Aorta (tissue), 5 donors: ENCODE data around the gene PSME3. TPM values are rescaled to one million over a fixed set of nuclear protein-coding genes. Genes with fewer than 3 reads are reported as not detected.

Experiments
- ATAC-seq: fragments of 200-7000 bp; cut with Tn5 transposase; one replicate; pipeline ENCODE4 v1.9.1; 2022; ENCODE audit warnings: moderate library complexity; ENCODE audit not compliant: low FRiP score
- DNase-seq, 2 donors: peaks; one replicate each; pipeline ENCODE4 v3.0.0-alpha.2; 2020
- H3K27ac ChIP-seq, 2 donors: one replicate each; pipeline ENCODE4 v1.5.1; 2013; ENCODE audit warnings: low read length in 2 of 2, mild to moderate bottlenecking in 2 of 2, moderate library complexity in 2 of 2, control low read depth in 1 of 2, inconsistent platforms in 1 of 2, low read depth in 1 of 2
- H3K27me3 ChIP-seq, 2 donors: one replicate each; pipeline ENCODE4 v1.6.1; 2013; ENCODE audit warnings: control low read depth in 1 of 2, low read length in 1 of 2, mild to moderate bottlenecking in 1 of 2, moderate library complexity in 1 of 2; ENCODE audit not compliant: insufficient read depth in 2 of 2, control insufficient read depth in 1 of 2
- H3K36me3 ChIP-seq, 2 donors: one replicate each; pipeline ENCODE4 v1.6.1; 2013; ENCODE audit warnings: control low read depth in 1 of 2, low read length in 1 of 2, mild to moderate bottlenecking in 1 of 2; ENCODE audit not compliant: insufficient read depth in 2 of 2, control insufficient read depth in 1 of 2
- H3K4me1 ChIP-seq, 2 donors: one replicate each; pipeline ENCODE4 v1.6.1; 2013; ENCODE audit warnings: low read length in 2 of 2, control low read depth in 1 of 2, mild to moderate bottlenecking in 1 of 2, moderate library complexity in 1 of 2; ENCODE audit not compliant: insufficient read depth in 2 of 2, control insufficient read depth in 1 of 2
- H3K4me3 ChIP-seq, 2 donors: one replicate each; pipeline ENCODE4 v1.5.1; 2013; ENCODE audit warnings: low read length in 2 of 2, control low read depth in 1 of 2, mild to moderate bottlenecking in 1 of 2
- H3K9me3 ChIP-seq: one replicate; pipeline ENCODE4 v1.6.1; 2013; ENCODE audit warnings: mild to moderate bottlenecking, low read length; ENCODE audit not compliant: control insufficient read depth
- WGBS, 2 donors: extraction: QIAGEN DNeasy Blood & Tissue Kit; methylation state at CpG; one replicate each; pipeline ENCODE4 v1.1.7; 2013; 5-methylcytosine and 5-hydroxymethylcytosine counted together
- intact Hi-C, 2 donors: fragments of 100-400 bp; cut with DNase I; formaldehyde crosslinking; loops; one replicate each; pipeline versions ENCODE4 v1.14.2 to v1.15.0; 2022
- polyA plus RNA-seq, 2 donors: library from polyadenylated mRNA; stranded (reverse); fragments of 200-250 nt; gene quantifications; one replicate each; pipeline ENCODE4 v1.2.3, GENCODE V29; 2013
- total RNA-seq, 2 donors: library from RNA; stranded (reverse); fragmentation: NEBNext Ultra II Directional; extraction: Animal tissue kit (Norgen Biotek cat#: 25700); gene quantifications; one replicate each; pipeline ENCODE4 v1.2.1, GENCODE V29; 2021
- donor health status: healthy with polysubstance abuse.
- donor health status: Bipolar disorder and iron deficiency.
- donor health status: DM: no; HTN: no; CAD: no.
- donor health status: DM: no; HTN: no; CAD: no.
- donor health status: DM: yes; HTN: yes; CAD: no.

PSME3 gene
- total and polyA plus RNA-seq, 4 donors = 41.1 to 69.8 (median 58.1) TPM

- 82 to 86% methylated on average over 10 of the region's 10 CpGs for WGBS, 2 donors
- no peaks in the 10 kb centered on the region for H3K27me3 ChIP-seq
- intact Hi-C loops = no loop called here
Measured at GRCh38 chr17:42795465-42795864, 37.7 kb upstream of the PSME3 start.

GRCh38 chr17:42796066-42796758 is 37.0 kb upstream of the PSME3 start:
- DNase-seq (no peak), ATAC-seq (no peak)
- H3K27ac ChIP-seq = no peak overlapping the region
- no peaks in the 10 kb centered on the region for H3K36me3 ChIP-seq
- intact Hi-C loops = no loop called here
- no peak overlapping the region for H3K4me3 ChIP-seq
- no peaks in the 10 kb centered on the region for H3K9me3 ChIP-seq
- H3K4me1 ChIP-seq = no peaks in the 10 kb centered on the region
- WGBS, 2 donors = 91% methylated on average over 16 to 18 of the region's 18 CpGs
- no peaks in the 10 kb centered on the region for H3K27me3 ChIP-seq

More at GRCh38 chr17:42795465-42795864, 37.7 kb upstream of the PSME3 start:
- ATAC-seq (no peak), DNase-seq (no peak)
- H3K4me3 ChIP-seq = no peak overlapping the region
- H3K27ac ChIP-seq = no peak overlapping the region
- H3K36me3 ChIP-seq = no peaks in the 10 kb centered on the region
- H3K9me3 ChIP-seq = no peaks in the 10 kb centered on the region
- no peaks in the 10 kb centered on the region for H3K4me1 ChIP-seq

GRCh38 chr17:42797067-42798007 is 35.9 kb upstream of the PSME3 start:
- intact Hi-C loops = no loop called here
- no peak overlapping the region for H3K4me3 ChIP-seq
- no peak for ATAC-seq
- no peaks in the 10 kb centered on the region for H3K36me3 ChIP-seq
- no peaks in the 10 kb centered on the region for H3K4me1 ChIP-seq
- H3K27me3 ChIP-seq = no peaks in the 10 kb centered on the region
- H3K27ac ChIP-seq = no peak overlapping the region
- DNase-seq = no peak
- H3K9me3 ChIP-seq = no peaks in the 10 kb centered on the region
- WGBS, 2 donors = 81 to 83% methylated on average over 10 of the region's 10 CpGs

GRCh38 chr17:42798011-42798382 is 35.2 kb upstream of the PSME3 start:
- no peak overlapping the region for H3K27ac ChIP-seq
- intact Hi-C loops = no loop called here
- no peaks in the 10 kb centered on the region for H3K27me3 ChIP-seq
- H3K4me1 ChIP-seq = no peaks in the 10 kb centered on the region
- WGBS, 2 donors = 20 to 23% methylated on average over 10 of the region's 10 CpGs
- no peak for ATAC-seq
- no peaks in the 10 kb centered on the region for H3K9me3 ChIP-seq
- H3K36me3 ChIP-seq = no peaks in the 10 kb centered on the region
- H3K4me3 ChIP-seq = peak overlapping the region; percentile 41 to 56
- DNase-seq = no peak

GRCh38 chr17:42798383-42799380 is 34.5 kb upstream of the PSME3 start, which contains the start of the genes CNTD1 and COA3:
CNTD1 (plus strand) TSS chr17:42798861; CDS start chr17:42799068, 207 bp downstream.
COA3 (minus strand) TSS chr17:42798704; CDS start chr17:42798681, 23 bp downstream.
- H3K9me3 ChIP-seq = no peaks in the 10 kb centered on the region
- DNase-seq = peak; percentile 91 to 96
- peak within 1 kb of the TSS; percentile 41 to 56 for H3K4me3 ChIP-seq
- no peaks in the 10 kb centered on the region for H3K4me1 ChIP-seq
- H3K27ac ChIP-seq = no peak within 1 kb of the TSS
- 26% methylated on average over 66 of the region's 66 CpGs for WGBS, 2 donors
- no peaks in the 10 kb centered on the region for H3K36me3 ChIP-seq
- H3K27me3 ChIP-seq = no peaks in the 10 kb centered on the region
- peak; percentile 92 for ATAC-seq
- intact Hi-C loops = no loop called here

- H3K27ac ChIP-seq = no peak overlapping the region
- H3K4me3 ChIP-seq = no peak overlapping the region
- no peaks in the 10 kb centered on the region for H3K9me3 ChIP-seq
- intact Hi-C loops = no loop called here
- no peak for ATAC-seq
- H3K36me3 ChIP-seq = no peaks in the 10 kb centered on the region
- H3K4me1 ChIP-seq = no peaks in the 10 kb centered on the region
- WGBS, 2 donors = 31 to 45% methylated on average over 2 of the region's 2 CpGs
- no peak for DNase-seq
- no peaks in the 10 kb centered on the region for H3K27me3 ChIP-seq
Measured at GRCh38 chr17:42803074-42803883, 29.9 kb upstream of the PSME3 start.

- DNase-seq (no peak), ATAC-seq (no peak)
- WGBS, 2 donors = 90 to 92% methylated on average over 1 of the region's 1 CpG
- intact Hi-C loops = no loop called here
- Histone ChIP-seq H3K36me3 (no peaks in the 10 kb centered on the region), H3K4me3 (no peak overlapping the region), H3K27ac (no peak overlapping the region), H3K9me3 (no peaks in the 10 kb centered on the region), H3K27me3 (no peaks in the 10 kb centered on the region), H3K4me1 (no peaks in the 10 kb centered on the region)
Measured at GRCh38 chr17:42804918-42805367, 28.3 kb upstream of the PSME3 start.
